Epithelial cell of proximal tubule (primary cell): ENCODE data around the gene MDM1. TPM values are rescaled to one million over a fixed set of nuclear protein-coding genes. Genes with fewer than 3 reads are reported as not detected.

Source experiments
- DNase-seq: peaks from one replicate; pipeline ENCODE4 v3.0.0-alpha.2; 2011; ENCODE audit warnings: low read depth
- H3K4me3 ChIP-seq: 2 replicates; pipeline ENCODE4 v1.5.1; 2011; ENCODE audit warnings: low read depth, mild to moderate bottlenecking, low read length
- total RNA-seq: library from RNA; depleted of rRNA; stranded (reverse); fragments of >200 nt; gene quantifications from 2 replicates; pipeline ENCODE4 v1.2.3, GENCODE V29; 2015
- TF ChIP-seq, protein P1 (sequence below): conservative IDR thresholded peaks from 2 replicates; pipeline ENCODE4 v1.5.1; 2012; ENCODE audit warnings: low read depth, mild to moderate bottlenecking, low read length

Gene MDM1
- total RNA-seq, 1 donor from 2014 or later, result 3.9 TPM

DNA sequence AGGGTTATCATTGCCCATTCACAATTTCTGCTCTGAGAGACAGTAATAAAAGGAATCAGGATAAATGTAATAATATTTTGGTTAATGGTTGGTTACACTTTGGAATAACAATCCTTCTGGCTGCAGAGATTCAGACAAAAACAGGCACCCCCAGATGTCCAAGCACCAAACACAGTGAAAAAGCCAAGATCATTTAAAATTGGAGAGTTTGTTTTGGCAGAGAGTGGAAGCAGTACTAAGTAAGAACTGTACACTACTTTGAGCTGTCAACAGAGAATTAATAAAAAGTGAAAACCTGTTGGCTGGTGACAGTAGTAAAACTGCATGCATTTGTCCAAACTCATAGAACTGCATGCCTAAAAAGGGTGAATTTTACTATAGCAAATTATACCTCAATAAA, 63.2 kb downstream of the MDM1 start:
- TF ChIP-seq, protein P1, sequence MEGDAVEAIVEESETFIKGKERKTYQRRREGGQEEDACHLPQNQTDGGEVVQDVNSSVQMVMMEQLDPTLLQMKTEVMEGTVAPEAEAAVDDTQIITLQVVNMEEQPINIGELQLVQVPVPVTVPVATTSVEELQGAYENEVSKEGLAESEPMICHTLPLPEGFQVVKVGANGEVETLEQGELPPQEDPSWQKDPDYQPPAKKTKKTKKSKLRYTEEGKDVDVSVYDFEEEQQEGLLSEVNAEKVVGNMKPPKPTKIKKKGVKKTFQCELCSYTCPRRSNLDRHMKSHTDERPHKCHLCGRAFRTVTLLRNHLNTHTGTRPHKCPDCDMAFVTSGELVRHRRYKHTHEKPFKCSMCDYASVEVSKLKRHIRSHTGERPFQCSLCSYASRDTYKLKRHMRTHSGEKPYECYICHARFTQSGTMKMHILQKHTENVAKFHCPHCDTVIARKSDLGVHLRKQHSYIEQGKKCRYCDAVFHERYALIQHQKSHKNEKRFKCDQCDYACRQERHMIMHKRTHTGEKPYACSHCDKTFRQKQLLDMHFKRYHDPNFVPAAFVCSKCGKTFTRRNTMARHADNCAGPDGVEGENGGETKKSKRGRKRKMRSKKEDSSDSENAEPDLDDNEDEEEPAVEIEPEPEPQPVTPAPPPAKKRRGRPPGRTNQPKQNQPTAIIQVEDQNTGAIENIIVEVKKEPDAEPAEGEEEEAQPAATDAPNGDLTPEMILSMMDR, result no peak
- no peak for DNase-seq
- H3K4me3 ChIP-seq, result no peak overlapping the region

DNA sequence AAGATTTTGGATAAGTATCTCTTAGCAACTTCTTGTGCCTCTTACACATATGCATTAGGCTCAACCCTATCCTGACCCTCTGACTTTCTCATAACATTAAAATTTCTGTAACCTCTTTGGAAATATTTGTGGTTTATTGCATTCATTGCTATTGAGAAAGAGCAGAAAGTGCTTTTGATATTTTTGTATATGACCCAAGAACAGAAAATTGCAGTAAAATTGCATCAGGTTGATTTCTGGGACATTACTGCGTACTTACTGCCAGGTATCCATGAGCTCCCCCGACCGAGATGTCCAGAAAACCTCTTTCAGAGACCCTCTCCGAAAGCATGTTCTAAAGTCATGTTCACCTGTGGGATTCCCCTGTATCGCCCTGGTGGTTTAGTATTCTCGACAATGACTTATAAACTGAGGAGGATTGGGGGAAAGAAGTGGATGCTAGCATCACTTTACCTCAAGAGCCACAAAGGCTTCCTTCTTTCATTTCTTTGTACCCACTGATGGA, 64.2 kb downstream of the MDM1 start:
- no peak overlapping the region for H3K4me3 ChIP-seq
- TF ChIP-seq, protein P1, result no peak
- DNase-seq, result no peak

DNA sequence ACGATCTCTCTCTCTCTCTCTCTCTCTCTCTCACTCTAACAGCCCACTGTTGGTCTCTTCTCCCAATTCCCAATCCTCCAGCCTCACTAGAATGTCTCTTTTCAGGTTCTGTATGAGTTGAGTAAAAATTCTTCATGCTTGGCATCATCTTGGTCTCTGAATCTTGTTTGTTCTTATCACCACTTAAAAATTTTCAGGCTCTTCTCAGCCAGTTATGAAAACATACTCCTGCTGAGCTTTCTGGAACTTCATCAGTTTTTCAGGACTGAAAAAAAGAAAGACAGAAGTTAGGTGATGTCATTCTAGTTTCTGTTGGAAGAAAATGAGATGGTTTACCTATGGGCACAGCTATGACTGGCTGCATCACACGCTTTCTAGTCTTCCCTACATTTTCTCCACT, 67.3 kb downstream of the MDM1 start:
- no peak for DNase-seq
- H3K4me3 ChIP-seq, result no peak overlapping the region
- TF ChIP-seq, protein P1, result no peak

DNA sequence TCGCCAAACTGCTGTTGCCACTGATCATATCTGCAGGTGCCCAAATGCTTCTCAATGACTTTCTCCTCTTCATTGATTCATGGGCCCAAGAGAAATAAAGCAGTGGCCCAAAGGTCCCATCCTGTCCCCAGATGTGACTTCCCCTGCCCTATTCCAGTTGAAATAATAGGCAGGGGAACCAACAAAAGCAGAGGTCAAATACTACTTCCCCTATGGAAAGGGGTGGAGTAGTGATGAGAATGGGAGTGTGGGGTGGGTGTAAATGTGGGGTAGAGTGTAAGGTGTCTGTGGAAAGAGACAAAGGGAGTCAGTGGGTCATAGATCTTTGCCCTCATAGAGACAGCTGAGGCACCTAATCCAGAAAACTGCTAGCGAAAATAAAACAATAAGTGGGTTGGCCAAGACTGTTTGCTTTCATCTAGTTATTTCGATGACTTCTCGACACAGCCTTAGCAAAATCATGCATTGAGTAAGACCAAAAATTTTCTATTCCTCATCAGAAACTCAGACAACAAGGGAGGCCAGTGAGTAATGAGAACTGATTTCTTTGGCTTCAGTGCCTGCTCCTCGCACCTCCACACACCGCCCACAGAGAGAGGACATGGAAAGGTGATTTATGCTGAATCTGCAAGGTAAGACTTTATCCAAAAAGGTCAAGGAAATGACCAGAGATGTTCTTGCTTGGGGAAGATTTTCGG, 67.9 kb downstream of the MDM1 start:
- no peak overlapping the region for H3K4me3 ChIP-seq
- no peak for DNase-seq
- TF ChIP-seq, protein P1, result no peak

DNA sequence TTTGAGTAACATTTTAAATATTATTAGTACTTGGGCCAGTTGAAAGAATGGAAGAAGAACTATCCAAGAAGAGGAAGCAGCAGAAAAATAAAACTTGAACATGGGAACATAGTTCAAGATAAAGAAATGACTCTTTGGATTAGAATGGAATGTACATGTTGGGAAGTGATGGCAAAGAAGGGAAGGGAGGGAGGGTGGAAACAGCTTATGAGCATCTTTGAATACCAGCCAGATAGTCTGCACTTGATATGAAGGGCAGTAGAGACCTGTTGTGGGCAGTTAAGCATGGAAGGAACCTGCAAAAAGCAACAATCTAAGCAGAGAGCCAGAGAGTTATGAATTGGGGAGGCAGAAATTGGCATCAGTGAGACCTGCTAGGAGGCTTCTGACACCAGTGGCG, 68.8 kb downstream of the MDM1 start:
- TF ChIP-seq, protein P1, result no peak
- DNase-seq, result no peak
- H3K4me3 ChIP-seq, result no peak overlapping the region

DNA sequence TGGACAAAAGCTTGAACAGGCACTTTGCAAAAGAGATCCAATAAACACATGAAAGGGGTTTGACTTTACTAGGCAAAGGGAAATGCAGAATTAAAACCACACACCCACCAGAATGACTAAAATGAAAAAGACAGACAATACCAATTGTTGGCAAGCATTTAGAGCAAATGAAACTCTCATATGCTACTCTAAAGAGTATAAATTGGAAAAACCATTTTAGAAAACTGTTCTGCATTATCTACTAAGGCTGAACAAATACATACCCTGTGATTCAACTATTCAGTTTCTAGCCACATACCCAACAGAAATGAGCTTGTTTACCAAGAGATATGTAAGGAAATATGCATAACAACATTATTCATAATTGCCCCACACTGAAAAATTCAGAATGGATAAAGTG, 70.3 kb downstream of the MDM1 start:
- no peak for DNase-seq
- TF ChIP-seq, protein P1, result no peak

DNA sequence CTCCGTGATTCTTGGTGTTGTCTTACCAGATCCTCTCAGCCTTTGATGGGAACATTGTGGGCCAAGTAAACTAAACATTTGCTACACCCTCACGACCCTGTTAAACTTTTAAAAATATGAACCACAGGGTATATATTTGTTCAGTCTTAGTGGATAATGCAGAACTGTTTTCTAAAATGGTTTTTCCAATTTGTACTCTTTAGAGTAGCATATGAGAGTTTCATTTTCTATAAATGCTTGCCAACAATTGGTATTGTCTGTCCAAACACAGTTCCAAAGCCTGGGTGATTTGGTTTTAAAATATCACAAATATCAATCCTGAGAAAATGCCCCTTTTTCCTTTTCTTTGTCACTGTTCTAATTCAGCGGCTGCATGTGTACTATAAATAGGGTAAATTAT, 72.0 kb downstream of the MDM1 start:
- DNase-seq, result no peak
- no peak overlapping the region for H3K4me3 ChIP-seq
- TF ChIP-seq, protein P1, result no peak

More for the DNA sequence above, 70.3 kb downstream of the MDM1 start:
- no peak overlapping the region for H3K4me3 ChIP-seq
